ENCODE results near the gene AREG. TPM values are rescaled to one million over a fixed set of nuclear protein-coding genes. Genes with fewer than 3 reads are reported as not detected.

Gene AREG
- total RNA-seq, 1 experiment from 2014 or later, result 0.54 TPM

- BruUV-seq (replicated peaks), result no TSS peak
- Histone ChIP-seq H3K27me3 (ENCODE audit: control insufficient read depth, insufficient read depth, low read length) (no peaks in the 10 kb centered on the region), H3K4me1 (ENCODE audit: control insufficient read depth, insufficient read depth, low read length) (no peaks in the 10 kb centered on the region; the same call in 1 of the 2 replicates), H3K9me3 (ENCODE audit: control insufficient read depth, insufficient read depth, low read depth, low read length) (no peaks in the 10 kb centered on the region), H3K36me3 (ENCODE audit: control insufficient read depth, insufficient read depth, low read length) (no peaks in the 10 kb centered on the region), H3K4me3 (ENCODE audit: low read depth in 2 of 2, low read length in 2 of 2) (no peak overlapping the region), H3K27ac (ENCODE audit: low read length) (no peak overlapping the region)
- intact Hi-C loops (cut with micrococcal nuclease; ENCODE audit: unreplicated experiment) (no loop called here), in situ Hi-C loops (cut with HindIII; ENCODE audit: low pct_unique_long_range_greater_than_20kb, low sequenced_read_pairs) (no loop called here)
- ChIA-PET POLR2A (no interaction called here), CTCF (no interaction called here)
- ATAC-seq, result no peak
- TF ChIP-seq REST (IDR thresholded peaks at IDR 0.05; ENCODE audit: insufficient read depth in 1 of 2, low read depth in 2 of 2, low read length in 1 of 2) (no peak), TCF7L2 (IDR thresholded peaks at IDR 0.05; ENCODE audit: low read depth, low read length) (no peak), POLR2AphosphoS5 (IDR thresholded peaks at IDR 0.05; ENCODE audit: low read depth, low read length) (no peak), CTCF (IDR thresholded peaks at IDR 0.05) (no peak), SIN3A (IDR thresholded peaks at IDR 0.05; ENCODE audit: borderline replicate concordance, insufficient read depth, low read depth, low read length) (no peak)
- no peak for DNase-seq (ENCODE audit: low read depth, low spot score)
Measured at GRCh38 chr4:74420863-74421262, 24.1 kb upstream of the AREG start.

GRCh38 chr4:74423104-74423503, 21.8 kb upstream of the AREG start:
- H3K27ac ChIP-seq (ENCODE audit: low read length), result no peak overlapping the region
- no peaks in the 10 kb centered on the region; the same call in 1 of the 2 replicates for H3K4me1 ChIP-seq (ENCODE audit: control insufficient read depth, insufficient read depth, low read length)
- POLR2A ChIA-PET, result no interaction called here
- no TSS peak for BruUV-seq (replicated peaks)
- no peaks in the 10 kb centered on the region for H3K27me3 ChIP-seq (ENCODE audit: control insufficient read depth, insufficient read depth, low read length)
- TF ChIP-seq TCF7L2 (IDR thresholded peaks at IDR 0.05; ENCODE audit: low read depth, low read length), result no peak
- TF ChIP-seq CTCF (IDR thresholded peaks at IDR 0.05), result no peak
- TF ChIP-seq REST (IDR thresholded peaks at IDR 0.05; ENCODE audit: insufficient read depth in 1 of 2, low read depth in 2 of 2, low read length in 1 of 2), result no peak
- no peak for TF ChIP-seq SIN3A (IDR thresholded peaks at IDR 0.05; ENCODE audit: borderline replicate concordance, insufficient read depth, low read depth, low read length)
- TF ChIP-seq POLR2AphosphoS5 (IDR thresholded peaks at IDR 0.05; ENCODE audit: low read depth, low read length), result no peak
- ATAC-seq (peak; percentile 79; the same call in 1 of the 2 replicates), DNase-seq (ENCODE audit: low read depth, low spot score) (no peak)
- H3K4me3 ChIP-seq (ENCODE audit: low read depth in 2 of 2, low read length in 2 of 2), result no peak overlapping the region
- in situ Hi-C loops (cut with HindIII; ENCODE audit: low pct_unique_long_range_greater_than_20kb, low sequenced_read_pairs), result no loop called here
- intact Hi-C loops (cut with micrococcal nuclease; ENCODE audit: unreplicated experiment), result no loop called here
- no peaks in the 10 kb centered on the region for H3K36me3 ChIP-seq (ENCODE audit: control insufficient read depth, insufficient read depth, low read length)
- CTCF ChIA-PET, result no interaction called here
- no peaks in the 10 kb centered on the region for H3K9me3 ChIP-seq (ENCODE audit: control insufficient read depth, insufficient read depth, low read depth, low read length)

All from Panc1 (cell line).